GM12878 (cell line): ENCODE measurements around the gene FICD. TPM values are rescaled to one million over a fixed set of nuclear protein-coding genes. Genes with fewer than 3 reads are reported as not detected.

Experiments
- ATAC-seq: fragments of 200-7000 bp; cut with Tn5 transposase; 3 replicates; pipeline ENCODE4 v1.9.1; 2020; ENCODE audit warnings: mild to moderate bottlenecking, moderate library complexity
- BruUV-seq: library from RNA; stranded (reverse); fragments of 400-500 nt; replicated peaks from 2 replicates; lab custom pipeline; 2021; lab: Mats Ljungman, UMichigan
- CTCF ChIA-PET: fragments of 300-600 bp; sonication (Branson Sonifier 250); formaldehyde crosslinking; extraction: SDS; loops from one replicate; lab custom pipeline; 2021; ENCODE audit warnings: inconsistent platforms; lab: Yijun Ruan, JAX
- POLR2A ChIA-PET: fragments of 350-600 bp; formaldehyde crosslinking; extraction: SDS; loops from one replicate; lab custom pipeline; 2021; ENCODE audit warnings: inconsistent platforms; lab: Charles Lee
- RAD21 ChIA-PET: fragments of 300-600 bp; sonication (Branson Sonifier 250); formaldehyde crosslinking; loops from one replicate; lab custom pipeline; 2023; ENCODE audit warnings: antibody characterized with exemption; ENCODE audit not compliant: unreplicated experiment; lab: Charles Lee
- SMC1A ChIA-PET: fragments of 300-600 bp; sonication (Branson Sonifier 250); formaldehyde crosslinking; loops from one replicate; lab custom pipeline; 2023; ENCODE audit not compliant: unreplicated experiment, uncharacterized antibody; lab: Charles Lee
- DNase-seq: peaks from one replicate; pipeline ENCODE4 v3.0.0-alpha.2; 2011; ENCODE audit warnings: low read depth, low spot score
- FAIRE-seq: peaks from 3 replicates; lab custom pipeline; 2011; peaks lifted over from hg19 to GRCh38; lab: Jason Lieb, UNC
- H2AFZ ChIP-seq: 2 replicates; pipeline ENCODE4 v1.6.0; 2011; ENCODE audit warnings: low read depth, low read length, control low read depth; ENCODE audit not compliant: control insufficient read depth
- H3K27ac ChIP-seq: 2 replicates; pipeline ENCODE4 v1.5.1; 2011; ENCODE audit warnings: control low read depth; ENCODE audit not compliant: control insufficient read depth, insufficient read depth
- H3K27me3 ChIP-seq, 2 experiments: replicated peaks in 1 of 2; 2 replicates each; pipeline versions ENCODE4 v1.6.0 to v1.6.1; 2011; ENCODE audit warnings: low read length in 1 of 2; ENCODE audit not compliant: control insufficient read depth in 2 of 2, insufficient read depth in 2 of 2
- H3K36me3 ChIP-seq, 2 experiments: 2 replicates each; pipeline ENCODE4 v1.5.1; 2011; ENCODE audit warnings: low read length in 1 of 2; ENCODE audit not compliant: control insufficient read depth in 2 of 2, insufficient read depth in 2 of 2
- H3K4me1 ChIP-seq: 2 replicates; pipeline ENCODE4 v1.6.1; 2011; ENCODE audit warnings: mild to moderate bottlenecking, low read length, moderate library complexity, mixed read lengths; ENCODE audit not compliant: control insufficient read depth, insufficient read depth
- H3K4me2 ChIP-seq: 2 replicates; pipeline ENCODE4 v1.6.0; 2011; ENCODE audit warnings: control low read depth; ENCODE audit not compliant: control insufficient read depth, insufficient read depth
- H3K4me3 ChIP-seq: fragments of 200-600 bp; sonication (generic); 2 replicates; pipeline ENCODE4 v1.5.1; 2016
- H3K79me2 ChIP-seq: 2 replicates; pipeline ENCODE4 v1.6.0; 2011; ENCODE audit warnings: low read length; ENCODE audit not compliant: control insufficient read depth, insufficient read depth
- H3K9ac ChIP-seq: 2 replicates; pipeline ENCODE4 v1.8.0; 2011; ENCODE audit warnings: low read length, control low read depth, mixed read lengths; ENCODE audit not compliant: control insufficient read depth, insufficient read depth
- H3K9me3 ChIP-seq: replicated peaks from 3 replicates; pipeline ENCODE4 v1.5.1; 2011; ENCODE audit warnings: mild to moderate bottlenecking, low read length; ENCODE audit not compliant: control insufficient read depth, insufficient read depth
- H4K20me1 ChIP-seq: 2 replicates; pipeline ENCODE4 v1.6.0; 2011; ENCODE audit not compliant: control insufficient read depth, insufficient read depth
- CREB1 ChIP-seq: IDR thresholded peaks from 2 replicates; pipeline ENCODE4 v1.6.1; 2012; ENCODE audit warnings: low read depth, mild to moderate bottlenecking, inconsistent platforms
- CREM ChIP-seq: IDR thresholded peaks from 2 replicates; pipeline ENCODE4 v1.6.1; 2014; ENCODE audit warnings: antibody characterized with exemption, low read depth
- DPF2 ChIP-seq: fragments of 450-650 bp; IDR thresholded peaks from 2 replicates; pipeline ENCODE4 v1.6.1; 2017; ENCODE audit warnings: mild to moderate bottlenecking
- PAX5 ChIP-seq: IDR thresholded peaks from 2 replicates; pipeline ENCODE4 v1.6.1; 2011; ENCODE audit warnings: low read depth, low read length, borderline replicate concordance
- POLR2A ChIP-seq: IDR thresholded peaks from 2 replicates; pipeline ENCODE4 v1.6.1; 2011; ENCODE audit warnings: low read depth, mild to moderate bottlenecking, low read length
- RAD21 ChIP-seq: IDR thresholded peaks from 2 replicates; pipeline ENCODE4 v1.6.1; 2011; ENCODE audit warnings: mild to moderate bottlenecking, low read depth, low read length, moderate library complexity; ENCODE audit not compliant: insufficient read depth
- SMC3 ChIP-seq: IDR thresholded peaks from 2 replicates; pipeline ENCODE4 v1.6.1; 2011; ENCODE audit warnings: low read length, improper control_type of control experiment, borderline replicate concordance
- TCF3 ChIP-seq: IDR thresholded peaks from 2 replicates; pipeline ENCODE4 v1.6.1; 2012; ENCODE audit warnings: low read depth, mild to moderate bottlenecking, low read length, borderline replicate concordance; ENCODE audit not compliant: insufficient read depth
- WGBS: methylation state at CpG from one replicate; pipeline ENCODE4 v1.1.6; 2016; ENCODE audit warnings: low lambda C conversion rate; ENCODE audit not compliant: insufficient replicate concordance, insufficient coverage; ENCODE audit errors: missing lambda C conversion rate; 5-methylcytosine and 5-hydroxymethylcytosine counted together
- in situ Hi-C: fragments of 300-500 bp; cut with MboI; formaldehyde crosslinking; loops from 9 replicates; pipeline ENCODE4 v1.14.3; 2018; ENCODE audit warnings: mixed read lengths
- intact Hi-C: fragments of 100-400 bp; cut with micrococcal nuclease; formaldehyde crosslinking; loops from one replicate; pipeline ENCODE4 v1.14.2; 2022; ENCODE audit not compliant: unreplicated experiment
- polyA plus RNA-seq, 11 experiments: library from polyadenylated mRNA; depleted of rRNA in 4 of 11; unstranded in 6 of 11; stranded (reverse) in 5 of 11; fragments of >200 nt; fragmentation: Nextera tagmentation in 4 of 11; fragmentation: Illumina TruSeq in 1 of 11; extraction: Ambion mirVana in 4 of 11; extraction: Trizol in 1 of 11; gene quantifications; 1 replicate in 1 of 11; 2 replicates in 10 of 11; pipeline versions ENCODE4 v1.2.1 to v1.2.3, GENCODE V29; 2011 to 2016; ENCODE audit warnings: inconsistent platforms in 2 of 11, missing spikeins in 2 of 11, low read depth in 1 of 11
- total RNA-seq, 4 experiments: library from RNA; depleted of rRNA in 3 of 4; stranded (reverse); fragments of >200 nt in 3 of 4; fragmentation: Illumina TruSeq in 1 of 4; extraction: Trizol in 1 of 4; gene quantifications; 2 replicates each; pipeline versions ENCODE4 v1.2.1 to v1.2.3, GENCODE V29; 2013 to 2021
- TF ChIP-seq, protein P1 (sequence below): fragments of 450-650 bp; IDR thresholded peaks from 2 replicates; pipeline ENCODE4 v1.6.1; 2017; ENCODE audit warnings: mild to moderate bottlenecking, low read depth, inconsistent platforms; ENCODE audit not compliant: poor library complexity, severe bottlenecking
- TF ChIP-seq, protein P2 (sequence below), 3 experiments: IDR thresholded peaks in 2 of 3; conservative IDR thresholded peaks in 1 of 3; 2 replicates each; pipeline ENCODE4 v1.5.1; 2011; ENCODE audit warnings: low read depth in 3 of 3, low read length in 3 of 3, mild to moderate bottlenecking in 3 of 3, control low read depth in 2 of 3, moderate library complexity in 2 of 3, inconsistent platforms in 1 of 3, mixed read lengths in 1 of 3; ENCODE audit not compliant: control insufficient read depth in 2 of 3, insufficient read depth in 1 of 3; ENCODE audit errors: extremely low read depth in 1 of 3

FICD gene
- total and polyA plus RNA-seq, 10 of the 15 experiments (the other 5 are each of a cell fraction or from before 2014, with no cell fraction given), result 1.1 to 9.4 (median 4.3) TPM

DNA sequence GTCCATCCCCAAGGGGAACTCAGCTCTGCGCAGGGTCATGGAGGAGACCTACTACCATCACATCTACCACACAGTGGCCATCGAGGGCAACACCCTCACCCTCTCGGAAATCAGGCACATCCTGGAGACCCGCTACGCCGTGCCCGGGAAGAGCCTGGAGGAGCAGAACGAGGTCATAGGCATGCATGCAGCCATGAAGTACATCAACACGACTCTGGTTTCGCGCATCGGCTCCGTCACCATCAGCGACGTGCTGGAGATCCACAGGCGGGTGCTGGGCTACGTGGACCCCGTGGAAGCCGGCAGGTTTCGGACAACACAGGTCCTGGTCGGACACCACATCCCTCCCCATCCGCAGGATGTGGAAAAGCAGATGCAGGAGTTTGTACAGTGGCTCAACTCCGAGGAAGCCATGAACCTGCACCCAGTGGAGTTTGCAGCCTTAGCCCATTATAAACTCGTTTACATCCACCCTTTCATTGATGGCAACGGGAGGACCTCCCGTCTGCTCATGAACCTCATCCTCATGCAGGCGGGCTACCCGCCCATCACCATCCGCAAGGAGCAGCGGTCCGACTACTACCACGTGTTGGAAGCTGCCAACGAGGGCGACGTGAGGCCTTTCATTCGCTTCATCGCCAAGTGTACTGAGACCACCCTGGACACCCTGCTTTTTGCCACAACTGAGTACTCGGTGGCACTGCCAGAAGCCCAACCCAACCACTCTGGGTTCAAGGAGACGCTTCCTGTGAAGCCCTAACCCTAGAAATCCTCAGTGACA, 3.8 kb downstream of the FICD start:
- no peak for FAIRE-seq
- RAD21 ChIA-PET, result interaction anchor here (0.5 kb wide), 1 partner anchor 23 kb away, joined by 4 read pairs; no protein-coding TSS in a partner anchor

DNA sequence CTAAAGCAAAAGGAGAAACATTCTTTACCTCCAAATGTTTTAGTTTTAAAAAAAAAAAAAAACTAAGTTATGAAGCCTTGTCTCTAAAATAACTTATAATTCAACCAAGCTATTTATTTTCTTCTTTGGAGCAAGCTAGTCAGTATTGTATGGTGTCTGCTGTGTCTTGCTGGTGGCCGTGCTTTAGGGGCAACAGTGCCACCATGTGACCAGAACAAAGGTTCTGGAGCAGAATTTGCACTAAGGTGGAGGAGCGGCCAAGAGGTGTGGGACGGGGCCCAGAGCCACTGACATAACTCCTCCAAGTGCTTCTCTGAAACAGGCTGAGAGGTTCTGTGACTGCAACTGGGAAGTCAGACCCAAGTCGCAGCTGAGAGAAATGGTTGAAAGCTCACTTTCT, 4.5 kb downstream of the FICD start:
- Histone ChIP-seq H3K4me2 (no peak overlapping the region), H2AFZ (no peak overlapping the region), H3K27me3 (no peaks in the 10 kb centered on the region), H3K9ac (no peak overlapping the region), H3K4me1 (peaks cover 9% of the 10 kb centered on the region), H3K27ac (no peak overlapping the region), H3K4me3 (no peak overlapping the region), H3K79me2 (peaks cover 16% of the 10 kb centered on the region), H4K20me1 (peaks cover 3% of the 10 kb centered on the region; the same call in 1 of the 2 replicates), H3K9me3 (no peaks in the 10 kb centered on the region), H3K36me3 (peaks cover 39 to 45% of the 10 kb centered on the region in 2 experiments)
- CTCF ChIA-PET, result interaction anchor here (0.9 to 1.8 kb wide), 6 partner anchors 13 to 286 kb away, joined by 3 to 8 read pairs (median 4); no protein-coding TSS in a partner anchor
- no TSS peak for BruUV-seq
- RAD21 ChIA-PET, result interaction anchor here (0.5 kb wide), 1 partner anchor 22 kb away, joined by 4 read pairs; no protein-coding TSS in a partner anchor
- TF ChIP-seq RAD21 (peak; percentile 31; the same call in 1 of the 2 replicates), DPF2 (no peak), SMC3 (0 out of 2 replicates have a peak, but pooled peaks have one; percentile 21), CREM (no peak), TCF3 (no peak), CREB1 (no peak)
- TF ChIP-seq, protein P1, sequence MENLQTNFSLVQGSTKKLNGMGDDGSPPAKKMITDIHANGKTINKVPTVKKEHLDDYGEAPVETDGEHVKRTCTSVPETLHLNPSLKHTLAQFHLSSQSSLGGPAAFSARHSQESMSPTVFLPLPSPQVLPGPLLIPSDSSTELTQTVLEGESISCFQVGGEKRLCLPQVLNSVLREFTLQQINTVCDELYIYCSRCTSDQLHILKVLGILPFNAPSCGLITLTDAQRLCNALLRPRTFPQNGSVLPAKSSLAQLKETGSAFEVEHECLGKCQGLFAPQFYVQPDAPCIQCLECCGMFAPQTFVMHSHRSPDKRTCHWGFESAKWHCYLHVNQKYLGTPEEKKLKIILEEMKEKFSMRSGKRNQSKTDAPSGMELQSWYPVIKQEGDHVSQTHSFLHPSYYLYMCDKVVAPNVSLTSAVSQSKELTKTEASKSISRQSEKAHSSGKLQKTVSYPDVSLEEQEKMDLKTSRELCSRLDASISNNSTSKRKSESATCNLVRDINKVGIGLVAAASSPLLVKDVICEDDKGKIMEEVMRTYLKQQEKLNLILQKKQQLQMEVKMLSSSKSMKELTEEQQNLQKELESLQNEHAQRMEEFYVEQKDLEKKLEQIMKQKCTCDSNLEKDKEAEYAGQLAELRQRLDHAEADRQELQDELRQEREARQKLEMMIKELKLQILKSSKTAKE, result no peak
- TF ChIP-seq, protein P2, sequence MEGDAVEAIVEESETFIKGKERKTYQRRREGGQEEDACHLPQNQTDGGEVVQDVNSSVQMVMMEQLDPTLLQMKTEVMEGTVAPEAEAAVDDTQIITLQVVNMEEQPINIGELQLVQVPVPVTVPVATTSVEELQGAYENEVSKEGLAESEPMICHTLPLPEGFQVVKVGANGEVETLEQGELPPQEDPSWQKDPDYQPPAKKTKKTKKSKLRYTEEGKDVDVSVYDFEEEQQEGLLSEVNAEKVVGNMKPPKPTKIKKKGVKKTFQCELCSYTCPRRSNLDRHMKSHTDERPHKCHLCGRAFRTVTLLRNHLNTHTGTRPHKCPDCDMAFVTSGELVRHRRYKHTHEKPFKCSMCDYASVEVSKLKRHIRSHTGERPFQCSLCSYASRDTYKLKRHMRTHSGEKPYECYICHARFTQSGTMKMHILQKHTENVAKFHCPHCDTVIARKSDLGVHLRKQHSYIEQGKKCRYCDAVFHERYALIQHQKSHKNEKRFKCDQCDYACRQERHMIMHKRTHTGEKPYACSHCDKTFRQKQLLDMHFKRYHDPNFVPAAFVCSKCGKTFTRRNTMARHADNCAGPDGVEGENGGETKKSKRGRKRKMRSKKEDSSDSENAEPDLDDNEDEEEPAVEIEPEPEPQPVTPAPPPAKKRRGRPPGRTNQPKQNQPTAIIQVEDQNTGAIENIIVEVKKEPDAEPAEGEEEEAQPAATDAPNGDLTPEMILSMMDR (IDR thresholded peaks at IDR 0.05 in 2 of 3, conservative IDR thresholded peaks at IDR 0.05 in 1 of 3; ENCODE audit: control insufficient read depth in 2 of 3, extremely low read depth in 1 of 3, insufficient read depth in 1 of 3, low read depth in 3 of 3, low read length in 3 of 3), result peak; percentile 18 to 39 (median 37); a peak in 3 of 6 replicates
- intact Hi-C loops (loop anchor here (5.0 to 10.0 kb wide), 2 partner anchors 98 to 155 kb away; no protein-coding TSS in a partner anchor), in situ Hi-C loops (loop anchor here (25.0 kb wide), 1 partner anchor 832 kb away; the partner anchor contains the start of gene PWP1)
- 65% methylated on average over 4 of the region's 4 CpGs for WGBS
- no peak for ATAC-seq
- no peak for DNase-seq
- SMC1A ChIA-PET, result interaction anchor here (0.6 to 0.9 kb wide), 5 partner anchors 14 to 527 kb away, joined by 3 to 4 read pairs (median 3); no protein-coding TSS in a partner anchor
- POLR2A ChIA-PET, result interaction anchor here (0.6 to 1.2 kb wide), 4 partner anchors 12 to 526 kb away, joined by 3 to 8 read pairs (median 4); no protein-coding TSS in a partner anchor
- FAIRE-seq, result no peak

More for the DNA sequence above, 3.8 kb downstream of the FICD start:
- H3K79me2 ChIP-seq, result peaks cover 16% of the 10 kb centered on the region
- H2AFZ ChIP-seq, result no peak overlapping the region
- no peak overlapping the region for H3K4me2 ChIP-seq
- no peak for ATAC-seq
- no peaks in the 10 kb centered on the region for H3K27me3 ChIP-seq
- no peak for DNase-seq
- no peak overlapping the region for H3K9ac ChIP-seq
- no peak overlapping the region for H3K27ac ChIP-seq
- intact Hi-C loops, result loop anchor here (5.0 to 10.0 kb wide), 2 partner anchors 98 to 154 kb away; no protein-coding TSS in a partner anchor
- SMC1A ChIA-PET, result interaction anchor here (0.6 to 1.4 kb wide), 4 partner anchors 7 to 527 kb away, joined by 3 read pairs; no protein-coding TSS in a partner anchor
- in situ Hi-C loops, result loop anchor here (25.0 kb wide), 1 partner anchor 832 kb away; the partner anchor contains the start of gene PWP1
- peaks cover 33 to 38% of the 10 kb centered on the region in 2 experiments for H3K36me3 ChIP-seq
- TF ChIP-seq POLR2A (peak; percentile 61), PAX5 (no peak)
- TF ChIP-seq, all 136 proteins: peak for 1
- WGBS, result 96% methylated on average over 39 of the region's 39 CpGs
- POLR2A ChIA-PET, result interaction anchor here (1.0 to 1.2 kb wide), 2 partner anchors 13 to 22 kb away, joined by 3 to 8 read pairs; no protein-coding TSS in a partner anchor
- H3K4me3 ChIP-seq, result no peak overlapping the region
- no peaks in the 10 kb centered on the region for H3K9me3 ChIP-seq
- peaks cover 3% of the 10 kb centered on the region; the same call in 1 of the 2 replicates for H4K20me1 ChIP-seq
- BruUV-seq, result no TSS peak
- CTCF ChIA-PET, result interaction anchor here (0.7 to 1.8 kb wide), 5 partner anchors 16 to 285 kb away, joined by 3 to 8 read pairs (median 5); no protein-coding TSS in a partner anchor
- H3K4me1 ChIP-seq, result peaks cover 9% of the 10 kb centered on the region
